22Rv1 (cell line): Measurements from ENCODE around the gene RBM19.

Source experiments
- ZFX ChIP-seq: fragments of 450-650 bp; IDR thresholded peaks from 2 replicates; pipeline ENCODE4 v1.6.1; 2017; ENCODE audit warnings: antibody characterized with exemption, borderline replicate concordance
- TF ChIP-seq, protein P1 (sequence below): fragments of 450-650 bp; IDR thresholded peaks from 2 replicates; pipeline ENCODE4 v1.5.1; 2017; ENCODE audit warnings: mild to moderate bottlenecking

DNA sequence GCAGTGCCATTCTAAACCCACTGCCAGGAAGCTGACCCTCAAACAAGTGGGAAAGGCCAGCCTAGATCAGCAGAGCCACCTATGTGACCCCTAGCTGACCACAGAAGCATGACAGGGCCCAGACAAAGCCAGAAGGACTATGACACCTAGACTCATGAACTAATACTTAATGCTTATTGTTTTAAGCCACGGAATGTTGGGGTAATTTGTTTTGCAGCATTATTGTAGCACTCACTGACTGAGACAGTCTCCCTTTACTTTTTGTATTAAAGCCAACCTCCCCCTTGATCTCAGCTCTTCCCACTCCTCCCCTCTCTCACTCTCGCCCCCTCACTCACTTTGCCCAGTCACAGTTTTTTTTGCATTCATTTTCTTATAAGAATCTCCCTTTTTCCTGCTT, 186.4 kb downstream of the RBM19 start:
- TF ChIP-seq, protein P1, sequence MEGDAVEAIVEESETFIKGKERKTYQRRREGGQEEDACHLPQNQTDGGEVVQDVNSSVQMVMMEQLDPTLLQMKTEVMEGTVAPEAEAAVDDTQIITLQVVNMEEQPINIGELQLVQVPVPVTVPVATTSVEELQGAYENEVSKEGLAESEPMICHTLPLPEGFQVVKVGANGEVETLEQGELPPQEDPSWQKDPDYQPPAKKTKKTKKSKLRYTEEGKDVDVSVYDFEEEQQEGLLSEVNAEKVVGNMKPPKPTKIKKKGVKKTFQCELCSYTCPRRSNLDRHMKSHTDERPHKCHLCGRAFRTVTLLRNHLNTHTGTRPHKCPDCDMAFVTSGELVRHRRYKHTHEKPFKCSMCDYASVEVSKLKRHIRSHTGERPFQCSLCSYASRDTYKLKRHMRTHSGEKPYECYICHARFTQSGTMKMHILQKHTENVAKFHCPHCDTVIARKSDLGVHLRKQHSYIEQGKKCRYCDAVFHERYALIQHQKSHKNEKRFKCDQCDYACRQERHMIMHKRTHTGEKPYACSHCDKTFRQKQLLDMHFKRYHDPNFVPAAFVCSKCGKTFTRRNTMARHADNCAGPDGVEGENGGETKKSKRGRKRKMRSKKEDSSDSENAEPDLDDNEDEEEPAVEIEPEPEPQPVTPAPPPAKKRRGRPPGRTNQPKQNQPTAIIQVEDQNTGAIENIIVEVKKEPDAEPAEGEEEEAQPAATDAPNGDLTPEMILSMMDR = no peak
- no peak for TF ChIP-seq ZFX
